Thoracic aorta (tissue), 2 donors: Measurements from ENCODE around the gene UTY. TPM values are rescaled to one million over a fixed set of nuclear protein-coding genes. Genes with fewer than 3 reads are reported as not detected.

ENCODE experiments used
- ATAC-seq: fragments of 150-250 bp; one replicate; pipeline ENCODE4 v1.8.0; 2017; ENCODE audit warnings: low read depth; ENCODE audit not compliant: insufficient number of reproducible peaks, low FRiP score
- DNase-seq: peaks from one replicate; pipeline ENCODE4 v3.0.0-alpha.2; 2020; ENCODE audit warnings: low spot score
- H3K27ac ChIP-seq, 2 donors: fragments of 200-600 bp; sonication (generic); 1 replicate in 1 of 2; 2 replicates in 1 of 2; pipeline ENCODE4 v1.5.1; 2016; ENCODE audit warnings: mild to moderate bottlenecking in 2 of 2, moderate library complexity in 2 of 2
- H3K27me3 ChIP-seq: fragments of 200-600 bp; sonication (generic); replicated peaks from 2 replicates; pipeline ENCODE4 v1.6.0; 2016; ENCODE audit warnings: mild to moderate bottlenecking; ENCODE audit not compliant: insufficient read depth
- H3K36me3 ChIP-seq: fragments of 200-600 bp; sonication (generic); one replicate; pipeline ENCODE4 v1.5.1; 2016
- H3K4me1 ChIP-seq, 2 donors: fragments of 200-600 bp; sonication (generic); 1 replicate in 1 of 2; 2 replicates in 1 of 2; pipeline versions ENCODE4 v1.5.1 to v1.6.0; 2016; ENCODE audit warnings: low read depth in 2 of 2, mild to moderate bottlenecking in 1 of 2; ENCODE audit not compliant: control insufficient read depth in 1 of 2
- H3K4me3 ChIP-seq: fragments of 200-600 bp; sonication (generic); 2 replicates; pipeline ENCODE4 v1.5.1; 2016; ENCODE audit warnings: mild to moderate bottlenecking
- H3K9me3 ChIP-seq: fragments of 200-600 bp; sonication (generic); 2 replicates; pipeline ENCODE4 v1.5.1; 2016
- CTCF ChIP-seq: fragments of 200-600 bp; sonication (generic); IDR thresholded peaks from one replicate; pipeline ENCODE4 v1.5.1; 2019; ENCODE audit warnings: antibody characterized with exemption
- total RNA-seq, 2 donors: library from RNA; depleted of rRNA; stranded (reverse); fragments of >200 nt; gene quantifications; one replicate each; pipeline versions ENCODE4 v1.1.0 to v1.2.3, GENCODE V29; 2016

UTY gene
- total RNA-seq, 2 donors from 2014 or later: 20.3 to 58.1 TPM

- Histone ChIP-seq H3K36me3 (no peaks in the 10 kb centered on the region), H3K27ac (no peak overlapping the region), H3K9me3 (no peaks in the 10 kb centered on the region), H3K27me3 (no peaks in the 10 kb centered on the region), H3K4me1 (no peaks in the 10 kb centered on the region), H3K4me3 (no peak overlapping the region)
- no peak for DNase-seq
- no peak for ATAC-seq
- TF ChIP-seq CTCF: no peak
Measured at GRCh38 chrY:13205214-13205613, 274.6 kb downstream of the UTY start.

Other genes starting within 250 kb of the UTY start
- gene TMSB4Y, start 223.9 kb upstream of the UTY start, total RNA-seq: 1 to 10 TPM; 2.5 to 2.6 TPM